ENCODE measurements around the gene SYCE1.

The SYCE1 gene

GRCh38 chr10:133529576-133529946 is 35.8 kb downstream of the SYCE1 start:
- no peak for TF ChIP-seq CTCF (IDR thresholded peaks at IDR 0.05; ENCODE audit: insufficient read depth, low read depth, low read length, missing control alignments)
- no peak overlapping the region for H3K4me3 ChIP-seq (ENCODE audit: low read depth, low read length)
- no peak for DNase-seq (ENCODE audit: low read depth)

GRCh38 chr10:133528845-133529575 is 36.4 kb downstream of the SYCE1 start:
- no peak overlapping the region for H3K4me3 ChIP-seq (ENCODE audit: low read depth, low read length)
- DNase-seq (ENCODE audit: low read depth), result no peak
- TF ChIP-seq CTCF (IDR thresholded peaks at IDR 0.05; ENCODE audit: insufficient read depth, low read depth, low read length, missing control alignments), result no peak

- TF ChIP-seq CTCF (IDR thresholded peaks at IDR 0.05; ENCODE audit: insufficient read depth, low read depth, low read length, missing control alignments), result no peak
- DNase-seq (ENCODE audit: low read depth), result no peak
- no peak overlapping the region for H3K4me3 ChIP-seq (ENCODE audit: low read depth, low read length)
Observed at GRCh38 chr10:133528296-133528844, 37.0 kb downstream of the SYCE1 start.

- no peak for DNase-seq (ENCODE audit: low read depth)
- no peak for TF ChIP-seq CTCF (IDR thresholded peaks at IDR 0.05; ENCODE audit: insufficient read depth, low read depth, low read length, missing control alignments)
- H3K4me3 ChIP-seq (ENCODE audit: low read depth, low read length), result no peak overlapping the region
Observed at GRCh38 chr10:133527771-133528271, 37.6 kb downstream of the SYCE1 start.

GRCh38 chr10:133526957-133527588 is 38.3 kb downstream of the SYCE1 start, which contains the start of gene CYP2E1:
Gene CYP2E1 (plus strand): TSS chr10:133527363. CDS start chr10:133527396, 33 bp downstream.
- H3K4me3 ChIP-seq (ENCODE audit: low read depth, low read length), result no peak within 1 kb of the TSS

GRCh38 chr10:133525444-133525843 is 39.9 kb downstream of the SYCE1 start:
- no peak overlapping the region for H3K4me3 ChIP-seq (ENCODE audit: low read depth, low read length)
- TF ChIP-seq CTCF (IDR thresholded peaks at IDR 0.05; ENCODE audit: insufficient read depth, low read depth, low read length, missing control alignments), result no peak
- DNase-seq (ENCODE audit: low read depth), result no peak

More at GRCh38 chr10:133526957-133527588, 38.3 kb downstream of the SYCE1 start, which contains the start of gene CYP2E1:
- no peak for TF ChIP-seq CTCF (IDR thresholded peaks at IDR 0.05; ENCODE audit: insufficient read depth, low read depth, low read length, missing control alignments)
- no peak for DNase-seq (ENCODE audit: low read depth)

Measured in GM12865 (cell line).